Kasumi-1 (cell line): Measurements from ENCODE around the gene KRTAP9-6.
"Not testable (repeated sequence)": the region's sequence is repeated elsewhere in the genome, so short reads cannot be mapped to it uniquely, and the experiment has no call there.

Experiments
- DNase-seq, 2 experiments: peaks; one replicate each; lab custom pipeline; 2025; lab: John Stamatoyannopoulos, UW

Gene KRTAP9-6, protein sequence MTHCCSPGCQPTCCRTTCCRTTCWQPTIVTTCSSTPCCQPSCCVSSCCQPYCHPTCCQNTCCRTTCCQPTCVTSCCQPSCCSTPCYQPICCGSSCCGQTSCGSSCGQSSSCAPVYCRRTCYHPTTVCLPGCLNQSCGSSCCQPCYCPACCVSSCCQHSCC

DNA sequence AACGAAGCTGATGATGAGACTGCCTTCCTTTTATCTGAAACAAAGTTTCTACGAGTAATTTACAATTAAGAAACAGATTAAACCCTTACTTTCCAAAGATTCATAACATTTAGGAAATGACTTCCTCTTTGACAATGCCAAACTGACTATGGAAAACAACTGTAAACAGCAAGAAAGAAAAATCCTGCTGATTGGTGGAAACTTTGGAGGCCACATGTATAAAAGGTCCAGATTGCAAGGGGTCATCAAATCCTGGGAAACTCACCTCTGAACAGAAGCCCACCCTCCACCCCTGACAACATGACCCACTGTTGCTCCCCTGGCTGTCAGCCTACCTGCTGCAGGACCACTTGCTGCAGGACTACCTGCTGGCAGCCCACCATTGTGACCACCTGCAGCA, at the start of gene KRTAP9-6:
KRTAP9-6 (plus strand) TSS at position 301 of the 400 bp plus-strand sequence; CDS start at position 301, 0 bp downstream.
- no peak for DNase-seq

DNA sequence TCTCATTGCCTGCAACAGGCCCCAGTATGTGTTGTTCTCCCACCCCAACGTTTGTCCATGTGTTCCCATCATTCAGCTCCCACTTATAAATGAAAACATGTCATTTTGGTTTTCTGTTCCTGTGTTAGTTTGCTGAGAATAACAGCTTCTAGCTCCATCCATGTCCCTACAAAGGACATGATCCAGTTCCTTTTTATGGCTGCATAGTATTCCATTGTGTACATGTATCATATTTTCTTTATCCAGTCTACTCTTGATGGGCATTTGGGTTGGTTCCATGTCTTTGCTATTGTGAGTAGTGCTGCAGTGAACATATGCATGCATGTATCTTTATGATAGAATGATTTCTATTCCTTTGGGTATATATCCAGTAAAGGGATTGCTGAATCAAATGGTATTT, 49.5 kb upstream of the KRTAP9-6 start:
- no peak for DNase-seq

DNA sequence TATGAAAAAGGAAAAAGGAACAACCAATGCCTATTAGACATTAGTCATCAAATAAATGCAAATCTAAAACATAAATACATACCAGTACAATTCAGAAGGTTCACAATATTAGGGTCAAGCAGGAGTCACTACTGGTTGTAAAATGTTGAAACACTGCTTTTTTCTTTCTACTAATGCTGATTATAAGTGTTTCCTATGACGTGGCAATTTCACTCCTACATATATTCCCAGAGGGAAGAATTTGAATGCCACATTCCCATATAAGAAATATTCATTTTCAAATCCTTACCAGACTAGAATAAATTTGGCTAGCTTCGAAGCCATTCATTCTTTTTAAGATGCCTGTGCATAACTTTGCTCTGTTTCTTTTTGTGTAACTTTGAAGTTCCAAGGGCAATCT, 41.4 kb upstream of the KRTAP9-6 start:
- DNase-seq = no peak

DNA sequence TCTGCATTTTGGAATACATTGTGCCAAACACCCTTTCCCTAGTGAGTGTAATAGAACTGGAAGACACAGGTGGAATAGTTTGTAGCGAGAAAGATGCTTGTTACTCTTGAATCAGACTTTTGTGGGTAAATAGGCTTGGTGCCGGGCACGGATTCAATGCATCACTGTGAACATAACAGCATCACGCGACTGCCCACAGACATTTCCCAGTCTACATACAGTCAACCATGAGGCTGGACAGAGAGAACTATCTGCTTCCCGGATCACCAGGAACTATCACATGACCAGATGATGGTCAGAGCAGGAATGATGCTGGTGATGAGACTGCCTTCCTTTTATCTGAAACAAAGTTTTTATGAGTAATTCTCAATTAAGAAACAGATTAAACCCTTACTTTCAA, 39.1 kb upstream of the KRTAP9-6 start:
- no peak for DNase-seq

DNA sequence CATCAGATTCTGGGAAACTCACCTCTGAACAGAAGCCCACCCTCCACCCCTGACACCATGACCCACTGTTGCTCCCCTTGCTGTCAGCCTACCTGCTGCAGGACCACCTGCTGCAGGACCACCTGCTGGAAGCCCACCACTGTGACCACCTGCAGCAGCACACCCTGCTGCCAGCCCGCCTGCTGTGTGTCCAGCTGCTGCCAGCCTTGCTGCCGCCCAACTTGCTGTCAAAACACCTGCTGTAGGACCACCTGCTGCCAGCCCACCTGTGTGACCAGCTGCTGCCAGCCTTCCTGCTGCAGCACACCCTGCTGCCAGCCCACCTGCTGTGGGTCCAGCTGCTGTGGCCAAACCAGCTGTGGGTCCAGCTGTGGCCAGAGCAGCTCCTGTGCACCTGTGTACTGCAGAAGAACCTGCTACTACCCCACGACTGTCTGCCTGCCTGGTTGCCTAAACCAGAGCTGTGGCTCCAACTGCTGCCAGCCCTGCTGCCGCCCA, 38.5 kb upstream of the KRTAP9-6 start, which contains the start of gene KRTAP9-2:
KRTAP9-2 (plus strand) TSS at position 51 of the 498 bp plus-strand sequence; CDS start at position 58, 7 bp downstream.
- not testable (repeated sequence) for DNase-seq

DNA sequence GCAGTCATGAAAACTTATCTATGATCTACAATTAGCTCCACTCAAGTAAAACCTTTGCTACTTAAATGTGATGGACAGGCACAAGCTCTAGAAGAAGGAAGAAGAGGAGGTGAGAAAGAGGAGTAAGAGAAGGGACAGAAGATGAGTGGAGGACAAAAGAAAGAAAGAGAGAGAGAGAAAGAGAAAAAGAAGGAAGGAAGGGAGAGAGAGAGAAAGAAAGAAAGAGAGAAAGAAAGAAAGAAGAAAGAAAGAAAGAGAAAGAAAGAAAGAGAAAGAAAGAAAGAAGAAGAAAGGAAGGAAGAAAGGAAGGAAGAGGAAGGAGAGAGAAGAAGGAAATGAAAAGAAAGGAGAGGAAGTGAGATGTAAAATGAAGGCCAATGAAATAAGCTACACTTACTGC, 35.1 kb upstream of the KRTAP9-6 start:
- no peak for DNase-seq

DNA sequence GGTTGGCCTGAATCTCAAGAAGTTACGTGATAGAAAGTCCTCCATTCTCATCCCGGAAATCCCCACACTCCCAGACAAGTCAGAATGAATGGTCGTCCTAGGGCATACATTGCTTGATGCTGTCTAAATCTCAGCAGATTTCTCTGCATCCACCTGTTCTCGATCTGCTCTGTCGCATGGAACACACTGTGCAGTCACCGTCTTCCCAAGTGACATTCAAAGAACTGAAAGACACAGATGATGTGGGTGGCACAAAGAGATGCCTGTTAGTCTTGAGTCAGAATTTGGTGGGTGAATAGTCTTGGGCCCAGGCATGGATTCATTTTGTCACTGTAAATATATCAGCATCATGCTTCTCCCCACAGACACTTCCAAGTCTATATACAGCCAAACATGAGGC, 33.4 kb upstream of the KRTAP9-6 start:
- no peak for DNase-seq

DNA sequence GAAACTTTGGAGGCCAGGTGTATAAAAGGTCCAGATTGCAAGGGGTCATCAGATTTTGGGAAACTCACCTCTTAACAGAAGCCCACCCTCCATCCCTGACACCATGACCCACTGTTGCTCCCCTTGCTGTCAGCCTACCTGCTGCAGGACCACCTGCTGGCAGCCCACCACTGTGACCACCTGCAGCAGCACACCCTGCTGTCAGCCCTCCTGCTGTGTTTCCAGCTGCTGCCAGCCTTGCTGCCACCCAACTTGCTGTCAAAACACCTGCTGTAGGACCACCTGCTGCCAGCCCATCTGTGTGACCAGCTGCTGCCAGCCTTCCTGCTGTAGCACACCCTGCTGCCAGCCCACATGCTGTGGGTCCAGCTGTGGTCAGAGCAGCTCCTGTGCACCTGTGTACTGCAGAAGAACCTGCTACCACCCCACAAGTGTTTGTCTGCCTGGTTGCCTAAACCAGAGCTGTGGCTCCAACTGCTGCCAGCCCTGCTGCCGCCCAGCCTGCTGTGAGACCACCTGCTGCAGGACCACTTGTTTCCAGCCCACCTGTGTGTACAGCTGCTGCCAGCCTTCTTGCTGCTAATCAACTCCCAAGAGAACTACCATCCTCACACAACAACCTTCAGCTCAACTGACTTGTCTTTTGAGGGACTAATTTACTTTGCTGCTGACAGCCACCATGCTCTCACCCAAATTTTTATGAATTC, 32.6 kb upstream of the KRTAP9-6 start, which contains the start of gene KRTAP9-3:
KRTAP9-3 (plus strand) TSS at position 51 of the 707 bp plus-strand sequence; CDS start at position 104, 53 bp downstream.
- DNase-seq = not testable (repeated sequence)

DNA sequence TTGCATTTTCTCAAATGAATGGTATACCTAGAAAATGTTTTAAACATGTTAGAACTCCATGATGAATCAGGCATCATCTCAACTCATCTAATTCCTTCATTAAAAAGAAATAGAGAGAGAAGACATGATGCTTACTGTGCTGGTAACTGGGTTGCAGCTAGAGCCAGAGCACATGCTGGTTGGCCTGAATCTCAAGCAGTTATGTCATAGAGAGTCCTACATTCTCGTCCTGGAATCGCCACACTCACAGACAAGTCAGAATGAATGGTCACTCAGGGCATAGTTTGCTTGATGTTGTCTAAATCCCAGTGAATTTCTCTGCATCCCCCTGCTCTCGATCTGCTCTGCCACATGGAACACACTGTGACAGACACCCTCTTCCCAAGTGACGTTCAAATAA, 28.1 kb upstream of the KRTAP9-6 start:
- DNase-seq = not testable (repeated sequence)

DNA sequence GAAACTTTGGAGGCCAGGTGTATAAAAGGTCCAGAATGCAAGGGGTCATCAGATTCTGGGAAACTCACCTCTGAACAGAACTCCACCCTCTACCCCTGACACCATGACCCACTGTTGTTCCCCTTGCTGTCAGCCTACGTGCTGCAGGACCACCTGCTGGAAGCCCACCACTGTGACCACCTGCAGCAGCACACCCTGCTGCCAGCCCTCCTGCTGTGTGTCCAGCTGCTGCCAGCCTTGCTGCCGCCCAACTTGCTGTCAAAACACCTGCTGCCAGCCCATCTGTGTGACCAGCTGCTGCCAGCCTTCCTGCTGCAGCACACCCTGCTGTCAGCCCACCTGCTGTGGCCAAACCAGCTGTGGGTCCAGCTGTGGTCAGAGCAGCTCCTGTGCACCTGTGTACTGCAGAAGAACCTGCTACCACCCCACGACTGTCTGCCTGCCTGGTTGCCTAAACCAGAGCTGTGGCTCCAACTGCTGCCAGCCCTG, 27.2 kb upstream of the KRTAP9-6 start, which contains the start of gene KRTAP9-8:
KRTAP9-8 (plus strand) TSS at position 51 of the 489 bp plus-strand sequence; CDS start at position 104, 53 bp downstream.
- not testable (repeated sequence) for DNase-seq

DNA sequence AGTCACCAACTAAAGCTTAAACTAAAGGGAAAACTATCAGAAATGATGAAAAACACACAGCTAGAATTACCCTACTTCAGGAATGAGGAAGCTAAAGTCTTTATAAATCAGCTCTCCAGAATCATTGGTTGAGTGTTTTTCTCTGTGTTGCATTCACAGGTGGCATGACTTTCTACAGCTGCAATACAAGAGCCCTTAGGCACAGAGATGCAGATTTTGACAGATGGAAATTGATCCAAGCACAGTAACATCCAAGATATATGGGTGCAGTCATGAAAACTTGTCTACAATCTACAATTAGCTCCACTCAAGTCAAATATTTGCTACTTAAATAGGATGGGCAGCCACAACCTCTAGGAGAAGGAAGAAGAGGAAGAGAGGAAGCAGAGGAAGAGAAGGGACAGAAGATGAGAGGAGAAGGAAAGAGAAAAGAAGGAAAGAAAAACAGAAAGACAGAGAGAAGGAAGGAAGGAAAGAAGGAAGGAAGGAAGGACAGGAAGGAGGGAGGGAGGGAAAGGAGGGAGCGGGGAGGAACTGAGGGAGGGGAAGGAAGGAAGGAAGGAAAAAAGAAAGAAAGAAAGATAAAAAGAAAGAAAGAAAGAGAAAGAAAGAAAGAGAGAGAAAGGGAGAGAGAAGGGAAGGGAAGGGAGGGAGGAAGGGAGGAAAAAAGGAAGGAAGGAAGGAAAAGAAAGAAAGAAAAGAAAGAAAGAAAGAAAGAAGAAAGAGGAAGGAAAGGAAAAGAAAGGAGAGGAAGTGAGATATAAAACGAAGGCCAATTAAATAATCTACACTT, 18.0 kb upstream of the KRTAP9-6 start:
- DNase-seq = not testable (repeated sequence)

DNA sequence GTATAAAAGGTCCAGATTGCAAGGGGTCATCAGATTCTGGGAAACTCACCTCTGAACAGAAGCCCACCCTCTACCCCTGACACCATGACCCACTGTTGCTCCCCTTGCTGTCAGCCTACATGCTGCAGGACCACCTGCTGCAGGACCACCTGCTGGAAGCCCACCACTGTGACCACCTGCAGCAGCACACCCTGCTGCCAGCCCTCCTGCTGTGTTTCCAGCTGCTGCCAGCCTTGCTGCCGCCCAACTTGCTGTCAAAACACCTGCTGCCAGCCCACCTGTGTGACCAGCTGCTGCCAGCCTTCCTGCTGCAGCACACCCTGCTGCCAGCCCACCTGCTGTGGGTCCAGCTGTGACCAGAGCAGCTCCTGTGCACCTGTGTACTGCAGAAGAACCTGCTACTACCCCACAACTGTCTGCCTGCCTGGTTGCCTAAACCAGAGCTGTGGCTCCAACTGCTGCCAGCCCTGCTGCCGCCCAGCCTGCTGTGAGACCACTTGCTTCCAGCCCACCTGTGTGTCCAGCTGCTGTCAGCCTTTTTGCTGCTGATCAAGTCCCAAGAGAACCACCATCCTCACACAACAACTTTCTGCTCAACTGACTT, 15.4 kb upstream of the KRTAP9-6 start, which contains the start of gene KRTAP9-4:
KRTAP9-4 (plus strand) TSS at position 51 of the 604 bp plus-strand sequence; CDS start at position 85, 34 bp downstream.
- DNase-seq = not testable (repeated sequence)

DNA sequence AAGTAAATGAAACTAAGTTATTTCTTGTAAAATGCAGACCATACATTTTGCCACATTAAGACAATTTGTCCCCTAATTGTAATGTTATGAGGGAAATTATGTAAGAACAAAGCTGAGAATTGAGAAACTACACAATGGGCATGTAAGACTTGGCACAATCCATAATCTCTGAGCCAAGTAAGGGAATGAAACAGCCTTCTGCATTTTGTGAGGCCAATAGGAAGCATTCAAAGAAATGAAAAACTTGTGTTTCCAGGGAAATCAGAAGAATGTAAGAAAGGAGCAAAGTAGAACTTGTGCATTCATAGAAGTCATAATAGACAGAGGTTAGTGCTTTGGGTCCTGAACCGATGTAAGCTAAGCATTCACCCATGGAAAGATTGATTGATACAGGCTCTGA, 13.9 kb upstream of the KRTAP9-6 start:
- no peak for DNase-seq

DNA sequence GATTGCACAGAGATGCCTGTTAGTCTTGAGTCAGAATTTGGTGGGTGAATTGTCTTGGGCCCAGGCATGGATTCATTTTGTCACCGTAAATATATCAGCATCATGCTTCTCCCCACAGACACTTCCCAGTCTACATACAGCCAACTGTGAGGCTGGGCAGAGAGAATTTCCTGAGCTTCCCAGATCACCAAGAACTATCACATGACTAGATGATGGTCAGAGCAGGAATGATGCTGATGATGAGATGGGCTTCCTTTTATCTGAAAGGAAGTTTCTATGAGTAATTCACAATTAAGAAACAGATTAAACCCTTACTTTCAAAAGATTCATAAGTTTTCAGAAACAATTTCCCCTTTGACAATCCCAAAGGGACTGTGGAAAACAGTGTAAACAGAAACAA, 10.3 kb upstream of the KRTAP9-6 start:
- DNase-seq = no peak

DNA sequence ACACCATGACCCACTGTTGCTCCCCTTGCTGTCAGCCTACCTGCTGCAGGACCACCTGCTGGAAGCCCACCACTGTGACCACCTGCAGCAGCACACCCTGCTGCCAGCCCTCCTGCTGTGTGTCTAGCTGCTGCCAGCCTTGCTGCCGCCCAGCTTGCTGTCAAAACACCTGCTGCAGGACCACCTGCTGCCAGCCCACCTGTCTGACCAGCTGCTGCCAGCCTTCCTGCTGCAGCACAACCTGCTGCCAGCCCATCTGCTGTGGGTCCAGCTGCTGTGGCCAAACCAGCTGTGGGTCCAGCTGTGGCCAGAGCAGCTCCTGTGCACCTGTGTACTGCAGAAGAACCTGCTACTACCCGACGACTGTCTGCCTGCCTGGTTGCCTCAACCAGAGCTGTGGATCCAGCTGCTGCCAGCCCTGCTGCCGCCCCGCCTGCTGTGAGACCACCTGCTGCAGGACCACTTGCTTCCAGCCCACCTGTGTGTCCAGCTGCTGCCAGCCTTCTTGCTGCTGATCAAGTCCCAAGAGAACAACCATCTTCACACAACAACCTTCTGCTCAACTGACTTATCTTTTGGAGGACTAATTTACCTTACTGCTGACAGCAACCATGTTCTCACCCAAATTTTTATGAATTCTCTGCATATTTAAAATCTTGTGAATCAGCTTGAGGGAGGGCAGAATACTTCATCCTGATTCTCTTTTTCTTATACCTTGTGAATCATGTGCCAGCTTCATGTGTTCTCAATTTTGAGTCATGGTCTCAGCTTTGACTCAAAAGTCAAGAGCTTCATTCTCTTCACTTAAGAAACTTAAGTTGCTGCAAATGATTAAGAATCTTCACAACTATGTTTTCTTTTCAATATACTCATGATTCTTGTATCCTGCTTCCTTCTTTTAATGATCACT, 9.5 kb upstream of the KRTAP9-6 start, which contains the start of gene KRTAP9-9:
KRTAP9-9 (plus strand) TSS at position 4 of the 910 bp plus-strand sequence.
- not testable (repeated sequence) for DNase-seq

DNA sequence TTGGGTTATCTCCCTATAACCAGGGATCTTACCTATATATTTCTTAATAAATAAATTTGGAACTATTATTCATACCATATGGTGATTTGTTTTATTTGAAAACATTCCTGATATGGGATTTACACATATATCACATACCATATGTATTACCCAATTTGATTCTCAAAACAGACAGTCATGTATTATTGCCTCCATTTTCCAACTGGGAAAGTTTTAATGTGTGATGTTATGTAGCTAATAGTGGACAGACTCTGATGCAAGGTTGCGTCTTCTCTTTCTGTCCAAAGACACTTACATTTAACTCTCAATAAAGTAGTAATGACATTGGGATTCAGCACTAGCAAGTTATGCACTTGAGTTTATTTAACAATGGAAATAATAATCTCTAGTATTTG, 8.9 kb upstream of the KRTAP9-6 start:
- no peak for DNase-seq

DNA sequence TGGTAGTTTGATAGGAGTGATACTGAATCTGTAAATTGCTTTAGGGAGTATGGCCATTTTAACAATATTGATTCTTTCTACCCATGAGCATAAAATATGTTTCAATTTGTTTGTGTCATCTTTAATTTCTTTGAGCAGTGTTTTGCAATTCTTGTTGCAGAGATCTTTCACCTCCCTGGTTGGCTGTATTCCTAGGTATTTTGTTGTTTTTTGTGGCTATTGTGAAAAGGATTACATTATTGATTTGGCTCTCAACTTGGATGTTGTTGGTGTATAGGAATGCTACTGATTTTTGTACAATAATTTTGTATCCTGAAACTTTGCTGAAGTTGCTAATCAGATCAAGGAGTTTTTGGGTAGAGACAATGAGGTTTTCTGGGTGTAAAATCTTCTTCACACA, 6.8 kb upstream of the KRTAP9-6 start:
- DNase-seq = no peak

DNA sequence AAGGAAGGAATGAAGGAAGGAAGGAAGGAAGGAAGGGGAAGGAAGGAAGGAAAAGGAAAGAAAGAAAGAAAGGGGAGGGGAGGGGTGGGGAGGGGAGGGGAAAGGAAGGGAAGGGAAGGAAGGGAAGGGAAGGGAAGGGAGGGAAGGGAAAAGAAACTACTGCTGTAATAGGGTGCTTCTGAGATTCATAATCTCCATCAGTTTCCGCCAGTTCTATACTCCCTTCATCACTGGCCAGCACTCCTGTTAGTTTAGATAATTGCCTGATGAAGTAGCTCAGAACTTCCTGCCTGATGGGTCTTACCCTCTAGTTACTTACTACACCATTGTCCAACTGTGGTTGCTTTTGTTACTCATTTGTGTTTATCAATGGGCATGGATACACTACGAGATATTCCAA, 2.0 kb upstream of the KRTAP9-6 start:
- DNase-seq = no peak

DNA sequence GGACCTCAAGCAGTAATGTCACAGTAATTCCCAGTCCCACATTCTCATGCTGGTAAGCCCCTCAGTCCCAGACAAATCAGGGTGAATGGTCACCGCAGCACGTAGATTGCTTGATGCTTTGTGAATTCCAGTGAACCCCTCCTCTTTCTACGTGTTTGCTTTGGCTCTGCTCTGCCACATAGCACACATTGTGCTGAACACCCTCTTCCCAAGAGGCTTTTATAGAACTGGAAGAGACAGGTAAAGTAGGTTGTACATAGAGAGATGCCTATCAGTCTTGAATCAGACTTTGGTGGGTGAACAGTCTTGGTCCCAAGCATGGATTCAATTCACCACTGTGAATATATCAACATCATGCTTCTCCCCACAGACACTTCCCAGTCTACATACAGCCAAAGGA, 579 bp upstream of the KRTAP9-6 start:
- DNase-seq = no peak

DNA sequence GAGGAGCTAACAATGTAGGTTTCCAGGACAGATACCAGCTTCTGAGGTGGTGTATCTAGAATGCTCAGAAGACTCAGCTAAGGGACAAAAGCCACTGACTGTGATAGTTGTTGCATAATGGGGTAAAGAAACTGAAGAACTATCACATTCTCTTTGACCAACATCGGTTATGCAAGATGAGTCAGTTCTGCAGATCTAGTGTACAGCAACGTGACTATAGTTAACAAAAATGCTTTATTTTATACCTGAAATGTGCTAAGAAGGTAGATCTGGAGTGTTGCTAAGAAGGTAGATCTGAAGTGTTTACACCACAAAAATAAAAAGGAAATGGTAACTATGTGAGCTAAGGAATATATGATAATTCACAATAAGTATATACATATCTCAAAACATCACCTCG, 2.5 kb downstream of the KRTAP9-6 start:
- no peak for DNase-seq
